GM06990 (cell line): ENCODE measurements around the gene UTRN.

Experiments used
- DNase-seq: peaks from one replicate; pipeline ENCODE4 v3.0.0-alpha.2; 2011; ENCODE audit not compliant: insufficient read length; ENCODE audit errors: extremely low read depth
- H3K27me3 ChIP-seq: replicated peaks from 2 replicates; pipeline ENCODE4 v1.6.0; 2011; ENCODE audit warnings: low read length; ENCODE audit not compliant: control insufficient read depth, insufficient read depth
- H3K36me3 ChIP-seq: 2 replicates; pipeline ENCODE4 v1.5.1; 2011; ENCODE audit warnings: low read length; ENCODE audit not compliant: control insufficient read depth, insufficient read depth
- H3K4me3 ChIP-seq: replicated peaks from 2 replicates; pipeline ENCODE4 v1.5.1; 2011; ENCODE audit warnings: low read depth, mild to moderate bottlenecking, control low read depth, low read length
- TF ChIP-seq, protein P1 (sequence below): IDR thresholded peaks from 2 replicates; pipeline ENCODE4 v1.5.1; 2011; ENCODE audit warnings: low read length, control low read depth, mild to moderate bottlenecking, inconsistent platforms; ENCODE audit not compliant: insufficient read depth, poor library complexity, severe bottlenecking

Gene UTRN

DNA sequence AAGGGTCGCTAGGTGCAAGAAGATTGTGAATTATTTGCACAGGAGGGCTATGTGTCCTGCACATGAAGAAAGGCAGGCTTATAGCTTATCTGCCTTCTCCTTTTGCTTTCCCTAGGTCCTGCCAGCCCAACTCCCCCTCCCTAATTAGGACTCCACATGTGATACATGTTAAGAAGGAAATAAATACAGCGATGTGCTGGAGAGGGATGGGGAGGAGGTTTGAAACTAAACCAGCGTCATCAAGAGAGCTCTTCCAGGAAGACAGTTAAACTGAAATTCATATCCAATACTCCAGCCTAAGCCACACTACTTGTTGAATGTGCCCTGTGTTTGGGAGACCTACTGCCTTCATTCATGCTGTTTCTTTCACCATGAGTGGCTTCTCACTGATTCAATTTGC lies 34.9 kb upstream of the UTRN start:
- TF ChIP-seq, protein P1, sequence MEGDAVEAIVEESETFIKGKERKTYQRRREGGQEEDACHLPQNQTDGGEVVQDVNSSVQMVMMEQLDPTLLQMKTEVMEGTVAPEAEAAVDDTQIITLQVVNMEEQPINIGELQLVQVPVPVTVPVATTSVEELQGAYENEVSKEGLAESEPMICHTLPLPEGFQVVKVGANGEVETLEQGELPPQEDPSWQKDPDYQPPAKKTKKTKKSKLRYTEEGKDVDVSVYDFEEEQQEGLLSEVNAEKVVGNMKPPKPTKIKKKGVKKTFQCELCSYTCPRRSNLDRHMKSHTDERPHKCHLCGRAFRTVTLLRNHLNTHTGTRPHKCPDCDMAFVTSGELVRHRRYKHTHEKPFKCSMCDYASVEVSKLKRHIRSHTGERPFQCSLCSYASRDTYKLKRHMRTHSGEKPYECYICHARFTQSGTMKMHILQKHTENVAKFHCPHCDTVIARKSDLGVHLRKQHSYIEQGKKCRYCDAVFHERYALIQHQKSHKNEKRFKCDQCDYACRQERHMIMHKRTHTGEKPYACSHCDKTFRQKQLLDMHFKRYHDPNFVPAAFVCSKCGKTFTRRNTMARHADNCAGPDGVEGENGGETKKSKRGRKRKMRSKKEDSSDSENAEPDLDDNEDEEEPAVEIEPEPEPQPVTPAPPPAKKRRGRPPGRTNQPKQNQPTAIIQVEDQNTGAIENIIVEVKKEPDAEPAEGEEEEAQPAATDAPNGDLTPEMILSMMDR: no peak
- no peak for DNase-seq
- Histone ChIP-seq H3K4me3 (no peak overlapping the region), H3K27me3 (no peaks in the 10 kb centered on the region; the same call in 1 of the 2 replicates), H3K36me3 (no peaks in the 10 kb centered on the region)

DNA sequence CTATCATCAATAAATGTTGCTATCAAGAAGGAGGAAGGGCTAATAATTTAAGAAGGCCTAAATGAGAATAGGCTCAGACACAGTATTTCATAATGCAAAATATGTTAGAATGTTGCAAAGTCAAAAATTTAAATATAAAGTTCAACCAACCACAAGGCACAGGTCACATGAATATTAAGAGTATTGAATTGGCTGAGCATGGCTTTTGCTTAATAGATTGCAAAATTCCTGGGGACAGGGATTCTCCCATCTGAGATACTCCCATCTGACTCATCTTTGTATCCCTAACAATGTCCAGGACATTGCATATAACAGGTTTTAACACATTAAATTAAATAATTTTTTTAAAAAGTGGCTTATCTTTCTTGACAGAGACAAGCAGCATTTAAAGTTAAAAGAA lies 32.9 kb upstream of the UTRN start:
- H3K4me3 ChIP-seq: no peak overlapping the region
- DNase-seq: no peak
- H3K36me3 ChIP-seq: no peaks in the 10 kb centered on the region
- H3K27me3 ChIP-seq: no peaks in the 10 kb centered on the region; the same call in 1 of the 2 replicates
- TF ChIP-seq, protein P1: no peak

DNA sequence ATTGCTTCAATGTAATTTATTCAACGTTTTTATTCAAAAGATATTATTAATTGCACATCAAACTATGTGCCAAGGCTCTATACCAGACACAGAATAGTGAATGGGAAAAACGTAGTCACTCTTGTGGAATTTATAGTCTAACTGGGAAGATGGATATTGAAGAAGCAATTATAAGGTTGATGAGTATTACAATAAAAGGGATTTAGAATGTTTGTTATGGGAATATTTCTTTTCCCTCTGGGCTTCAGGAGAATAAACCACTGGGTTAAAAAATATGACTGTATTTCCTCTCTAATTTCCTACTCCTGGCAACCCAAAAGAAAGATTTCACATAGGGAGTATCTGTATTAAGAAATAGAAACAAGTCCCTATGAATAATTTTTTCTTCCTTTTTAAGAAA lies 25.1 kb upstream of the UTRN start:
- Histone ChIP-seq H3K36me3 (no peaks in the 10 kb centered on the region), H3K4me3 (no peak overlapping the region), H3K27me3 (no peaks in the 10 kb centered on the region)
- TF ChIP-seq, protein P1: no peak
- DNase-seq: no peak

- no peak for DNase-seq
- Histone ChIP-seq H3K27me3 (no peaks in the 10 kb centered on the region), H3K36me3 (no peaks in the 10 kb centered on the region), H3K4me3 (no peak overlapping the region)
- TF ChIP-seq, protein P1: no peak
Observed at GRCh38 chr6:144262470-144263369, 22.4 kb upstream of the UTRN start.

- Histone ChIP-seq H3K36me3 (no peaks in the 10 kb centered on the region), H3K4me3 (no peak overlapping the region), H3K27me3 (no peaks in the 10 kb centered on the region)
- no peak for DNase-seq
- TF ChIP-seq, protein P1: no peak
Observed at GRCh38 chr6:144263786-144264185, 21.3 kb upstream of the UTRN start.
